GM19025 (cell line): ENCODE data around the gene ETV6.
A peak's percentile ranks its signal among the peaks of the same experiment; 100 is the strongest.

Experiments used
- ATAC-seq: cut with Tn5 transposase; IDR thresholded peaks from one replicate; pipeline ENCODE4 v1.9.1; 2021; ENCODE audit warnings: mild to moderate bottlenecking, low read depth, moderate library complexity; ENCODE audit not compliant: unreplicated experiment

ETV6 gene

DNA sequence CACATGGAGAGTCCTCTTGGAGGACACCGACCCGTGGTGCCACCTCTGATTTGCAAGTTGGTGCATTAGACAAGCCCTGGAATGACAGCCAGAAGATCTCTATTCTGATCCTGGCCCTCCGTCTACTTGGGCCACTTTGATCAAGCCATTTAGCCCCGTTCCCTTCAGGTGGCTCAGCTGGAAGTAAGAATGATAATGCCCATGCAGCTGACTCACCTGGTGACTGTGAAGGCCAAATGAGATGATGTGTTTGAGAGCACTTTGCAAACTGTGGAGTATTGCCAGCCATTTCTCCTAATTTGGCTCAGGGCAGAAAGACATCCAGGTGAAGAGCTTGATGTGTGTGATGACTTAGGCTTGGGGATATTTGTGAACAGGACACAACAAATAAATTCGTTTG is 165.9 kb downstream of the ETV6 start:
- no peak for ATAC-seq

DNA sequence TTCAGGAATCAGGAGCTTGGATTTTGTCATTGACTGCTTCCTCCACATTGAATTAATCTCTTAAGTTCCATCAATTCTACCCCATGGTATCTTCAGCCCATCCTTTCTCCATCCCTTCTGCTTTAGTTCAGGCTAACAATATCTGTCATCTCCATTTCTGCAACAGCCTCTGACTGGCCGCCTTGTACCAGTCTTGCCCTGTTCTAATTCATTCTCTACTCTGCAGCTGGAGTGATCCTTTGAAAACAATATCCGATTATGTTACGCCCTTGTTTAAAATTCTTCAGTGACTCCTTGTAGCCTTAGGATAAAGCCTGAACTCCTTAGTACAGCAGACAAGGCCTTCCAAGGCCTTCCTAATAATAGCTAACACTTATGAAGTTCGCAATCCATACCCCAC is 170.2 kb downstream of the ETV6 start:
- no peak for ATAC-seq

DNA sequence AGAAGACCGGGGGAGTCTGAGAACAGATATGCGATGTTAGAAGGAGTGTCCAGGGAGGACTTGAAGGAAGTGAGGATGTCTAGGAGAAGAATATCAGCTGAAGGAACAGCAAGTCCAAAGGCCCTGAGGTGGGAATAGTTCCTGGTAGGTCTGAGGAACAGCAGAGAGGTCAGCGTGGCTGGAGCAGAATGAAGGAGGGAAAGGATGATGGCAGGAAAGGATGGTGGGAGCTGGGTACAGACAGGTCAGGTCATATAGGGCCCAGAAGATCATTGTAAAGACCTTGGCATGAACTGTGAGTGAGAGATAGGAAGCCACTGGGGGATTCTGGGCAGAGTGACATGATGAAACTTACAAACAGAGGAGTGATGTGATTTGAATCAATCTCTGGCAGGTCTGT is 171.0 kb downstream of the ETV6 start:
- no peak for ATAC-seq

DNA sequence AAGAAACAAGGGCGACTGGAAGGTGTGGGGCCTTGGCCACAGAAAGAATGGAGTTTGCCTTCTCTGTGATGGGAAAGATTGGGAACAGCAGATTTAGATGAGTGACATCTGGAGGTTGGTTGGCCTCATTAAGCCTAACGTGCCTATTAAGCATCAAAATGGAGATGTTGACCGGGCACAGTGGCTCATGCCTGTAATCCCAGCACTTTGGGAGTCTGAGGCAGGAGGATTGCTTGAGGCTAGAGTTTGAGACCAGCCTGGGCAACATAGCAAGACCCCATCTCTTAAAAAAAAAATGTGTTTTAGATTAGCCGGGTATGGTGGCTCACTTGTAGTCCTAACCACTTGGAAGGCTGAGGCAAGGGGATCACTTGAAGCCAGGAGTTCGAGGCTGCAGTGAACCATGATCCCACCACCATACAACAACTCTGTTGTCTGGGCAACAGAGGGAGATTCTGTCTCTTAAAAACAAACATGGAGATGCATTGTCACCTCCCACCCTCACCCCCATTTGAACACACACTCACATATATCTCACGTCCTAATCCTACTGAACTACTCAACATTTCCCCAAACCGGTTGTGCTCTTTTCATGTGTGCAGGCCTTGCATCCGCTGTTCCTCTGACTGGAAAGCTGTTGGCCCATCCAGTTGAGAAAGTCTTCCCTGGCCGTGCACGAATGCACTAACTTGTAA is 172.1 kb downstream of the ETV6 start:
- ATAC-seq = no peak

GRCh38 chr12:11822081-11822834 is 172.8 kb downstream of the ETV6 start:
- peak; percentile 56 for ATAC-seq

DNA sequence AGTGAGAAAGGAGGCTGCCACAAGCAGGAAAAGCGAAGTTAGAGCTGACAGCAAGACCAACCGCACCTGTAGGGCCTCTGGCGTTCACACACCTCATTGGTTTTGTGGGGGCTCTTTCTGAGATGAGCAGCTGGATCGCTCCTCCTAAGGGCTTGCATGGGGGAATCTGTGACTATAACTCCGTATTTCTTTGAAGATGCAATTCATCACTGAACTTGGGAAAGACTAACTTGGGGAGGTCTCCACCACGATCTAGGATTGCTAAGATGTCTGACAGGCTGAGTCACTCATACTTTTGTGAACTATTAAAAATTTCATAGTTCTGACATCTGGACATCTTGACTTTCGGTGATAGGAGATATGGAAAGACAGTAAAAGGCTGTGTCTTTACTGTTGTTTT is 173.6 kb downstream of the ETV6 start:
- ATAC-seq = no peak

GRCh38 chr12:11823593-11823992 is 174.1 kb downstream of the ETV6 start:
- ATAC-seq = no peak

GRCh38 chr12:11824069-11824468 is 174.6 kb downstream of the ETV6 start:
- no peak for ATAC-seq

- ATAC-seq = no peak
These were observed 175.3 kb downstream of the ETV6 start for GRCh38 chr12:11824736-11825135.

- no peak for ATAC-seq
These were observed 175.8 kb downstream of the ETV6 start for GRCh38 chr12:11825278-11825677.

GRCh38 chr12:11826574-11826973 is 177.1 kb downstream of the ETV6 start:
- no peak for ATAC-seq

- no peak for ATAC-seq
These were observed 177.9 kb downstream of the ETV6 start for GRCh38 chr12:11827091-11828061.

GRCh38 chr12:11829764-11830194 is 180.3 kb downstream of the ETV6 start:
- no peak for ATAC-seq

GRCh38 chr12:11830307-11830801 is 180.9 kb downstream of the ETV6 start:
- ATAC-seq = peak; percentile 46

GRCh38 chr12:11832093-11832492 is 182.6 kb downstream of the ETV6 start:
- ATAC-seq = no peak

- no peak for ATAC-seq
These were observed 183.9 kb downstream of the ETV6 start for GRCh38 chr12:11833174-11833895.

GRCh38 chr12:11834104-11834812 is 184.8 kb downstream of the ETV6 start:
- ATAC-seq = no peak

DNA sequence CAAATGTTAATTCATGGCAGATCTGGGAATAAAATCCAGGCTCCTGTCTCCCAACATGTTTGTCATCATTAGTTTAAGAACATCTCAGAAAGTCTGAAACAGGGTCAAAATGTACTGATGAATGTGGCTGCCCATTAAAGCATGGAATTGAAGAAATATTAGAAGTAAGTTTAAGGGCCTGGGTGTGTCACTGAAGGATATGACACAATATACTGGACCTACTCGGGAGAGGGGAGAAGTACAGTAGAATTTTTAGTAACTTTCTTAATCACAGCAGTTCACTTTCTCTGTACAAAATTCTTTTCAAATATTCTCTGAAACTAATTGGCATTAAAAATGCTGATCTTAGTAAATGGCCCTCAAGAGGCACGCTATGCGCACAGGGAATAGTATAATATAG is 185.5 kb downstream of the ETV6 start:
- no peak for ATAC-seq
